CD14-positive monocyte (primary cell): ENCODE measurements around the gene TIPARP. TPM values are rescaled to one million over a fixed set of nuclear protein-coding genes. Genes with fewer than 3 reads are reported as not detected.
A peak's percentile ranks its signal among the peaks of the same experiment; 100 is the strongest.

Experiments
- DNase-seq, 3 donors: peaks; one replicate each; pipeline ENCODE4 v3.0.0-alpha.2; 2011 to 2022
- H2AFZ ChIP-seq: 2 replicates; pipeline ENCODE4 v1.6.0; 2012; ENCODE audit warnings: mild to moderate bottlenecking, low read depth, low read length, inconsistent platforms; ENCODE audit not compliant: insufficient read depth, poor library complexity, severe bottlenecking
- H3K27ac ChIP-seq, 2 donors: 1 replicate in 1 of 2; 2 replicates in 1 of 2; pipeline ENCODE4 v1.5.1; 2012 to 2013; ENCODE audit warnings: low read length in 2 of 2, control low read depth in 1 of 2, inconsistent platforms in 1 of 2, low read depth in 1 of 2, mild to moderate bottlenecking in 1 of 2
- H3K27me3 ChIP-seq, 2 donors: one replicate each; pipeline versions ENCODE4 v1.6.0 to v1.6.1; 2011 to 2013; ENCODE audit warnings: low read length in 2 of 2; ENCODE audit not compliant: control insufficient read depth in 2 of 2, insufficient read depth in 2 of 2
- H3K36me3 ChIP-seq, 2 donors: replicated peaks in 1 of 2; 1 replicate in 1 of 2; 2 replicates in 1 of 2; pipeline versions ENCODE4 v1.5.1 to v1.6.1; 2012 to 2013; ENCODE audit warnings: low read length in 2 of 2, control low read depth in 1 of 2, inconsistent platforms in 1 of 2, mild to moderate bottlenecking in 1 of 2; ENCODE audit not compliant: insufficient read depth in 2 of 2, control insufficient read depth in 1 of 2
- H3K4me1 ChIP-seq, 2 donors: 1 replicate in 1 of 2; 2 replicates in 1 of 2; pipeline versions ENCODE4 v1.5.1 to v1.6.1; 2012 to 2013; ENCODE audit warnings: low read length in 2 of 2, control low read depth in 1 of 2, inconsistent platforms in 1 of 2, mild to moderate bottlenecking in 1 of 2, moderate library complexity in 1 of 2; ENCODE audit not compliant: insufficient read depth in 2 of 2, control insufficient read depth in 1 of 2
- H3K4me2 ChIP-seq: replicated peaks from 2 replicates; pipeline ENCODE3; 2012; ENCODE audit warnings: low read length, moderate library complexity, mild to moderate bottlenecking; ENCODE audit not compliant: poor library complexity, severe bottlenecking; ENCODE audit errors: extremely low read depth
- H3K4me3 ChIP-seq, 3 experiments: fragments of 200-600 bp in 1 of 3; sonication (generic) in 1 of 3; replicated peaks in 1 of 3; 1 replicate in 2 of 3; 2 replicates in 1 of 3; pipeline ENCODE4 v1.5.1; 2011 to 2013; ENCODE audit warnings: low read length in 3 of 3, mild to moderate bottlenecking in 3 of 3, control low read depth in 2 of 3, low read depth in 2 of 3, inconsistent platforms in 1 of 3, moderate library complexity in 1 of 3
- H3K79me2 ChIP-seq: 2 replicates; pipeline ENCODE4 v1.6.0; 2012; ENCODE audit warnings: mild to moderate bottlenecking, control low read depth, inconsistent platforms, low read length, moderate library complexity; ENCODE audit not compliant: insufficient read depth
- H3K9ac ChIP-seq: 2 replicates; pipeline ENCODE4 v1.6.0; 2017; ENCODE audit warnings: low read length, mild to moderate bottlenecking; ENCODE audit not compliant: insufficient read depth, poor library complexity, severe bottlenecking
- H3K9me3 ChIP-seq, 2 donors: replicated peaks in 1 of 2; 1 replicate in 1 of 2; 2 replicates in 1 of 2; pipeline versions ENCODE4 v1.5.1 to v1.6.1; 2012 to 2013; ENCODE audit warnings: low read length in 2 of 2, control low read depth in 1 of 2; ENCODE audit not compliant: control insufficient read depth in 1 of 2, insufficient read depth in 1 of 2
- H4K20me1 ChIP-seq: 2 replicates; pipeline ENCODE4 v1.6.0; 2012; ENCODE audit warnings: mild to moderate bottlenecking, low read length, control low read depth, moderate library complexity; ENCODE audit not compliant: insufficient read depth
- H3K27ac Mint-ChIP-seq, 7 donors: one replicate each; pipeline ENCODE4 v1.8.0; 2020; ENCODE audit warnings: mild to moderate bottlenecking in 7 of 7, mixed read lengths in 7 of 7, moderate library complexity in 6 of 7, inconsistent platforms in 2 of 7
- H3K27me3 Mint-ChIP-seq, 3 donors: one replicate each; pipeline ENCODE4 v1.8.0; 2021 to 2022; ENCODE audit warnings: low read depth in 3 of 3, mild to moderate bottlenecking in 3 of 3, mixed read lengths in 3 of 3, moderate library complexity in 3 of 3, inconsistent platforms in 1 of 3
- H3K36me3 Mint-ChIP-seq, 2 donors: one replicate each; pipeline ENCODE4 v1.8.0; 2020; ENCODE audit warnings: mixed read lengths in 2 of 2, inconsistent platforms in 1 of 2, mild to moderate bottlenecking in 1 of 2
- H3K4me1 Mint-ChIP-seq: one replicate; pipeline ENCODE4 v1.8.0; 2020; ENCODE audit warnings: mild to moderate bottlenecking, mixed read lengths
- H3K4me3 Mint-ChIP-seq, 2 donors: one replicate each; pipeline ENCODE4 v1.8.0; 2020; ENCODE audit warnings: mild to moderate bottlenecking in 2 of 2, mixed read lengths in 2 of 2, moderate library complexity in 1 of 2
- H3K9me3 Mint-ChIP-seq, 7 donors: one replicate each; pipeline ENCODE4 v1.8.0; 2020 to 2022; ENCODE audit warnings: mixed read lengths in 7 of 7, mild to moderate bottlenecking in 6 of 7, moderate library complexity in 6 of 7, inconsistent platforms in 2 of 7
- CTCF ChIP-seq: fragments of 200-600 bp; IDR thresholded peaks from one replicate; pipeline ENCODE4 v1.8.0; 2022; ENCODE audit warnings: antibody characterized with exemption, mild to moderate bottlenecking
- WGBS: methylation state at CpG from one replicate; pipeline ENCODE4 v1.1.5; 2013; ENCODE audit warnings: missing lambda C conversion rate; ENCODE audit not compliant: insufficient coverage; 5-methylcytosine and 5-hydroxymethylcytosine counted together
- intact Hi-C, 2 donors: fragments of 100-400 bp; cut with micrococcal nuclease; formaldehyde crosslinking; loops; one replicate each; pipeline versions ENCODE4 v1.15.0 to v1.15.1; 2023
- polyA plus RNA-seq, 3 donors: library from polyadenylated mRNA; depleted of rRNA in 1 of 3; unstranded in 2 of 3; stranded (reverse) in 1 of 3; fragments of 300-500 nt in 2 of 3; fragments of >200 nt in 1 of 3; fragmentation: Illumina TruSeq in 2 of 3; gene quantifications; 1 replicate in 2 of 3; 2 replicates in 1 of 3; pipeline ENCODE4 v1.2.3, GENCODE V29; 2012 to 2021

TIPARP gene
- polyA plus RNA-seq, 3 donors, result 12.7 to 42.5 (median 16.7) TPM

- peak in 2 of 3 donors; percentile 17 to 24 for DNase-seq
- no peak overlapping the region for H3K27ac Mint-ChIP-seq
- intact Hi-C loops, result no loop called here
- peaks cover 0 to 11% (median 0%) of the 10 kb centered on the region in 7 donors for H3K9me3 Mint-ChIP-seq
- Histone ChIP-seq H4K20me1 (no peaks in the 10 kb centered on the region), H3K9ac (no peak overlapping the region), H3K9me3 (no peaks in the 10 kb centered on the region), H3K27ac (no peak overlapping the region), H3K4me3 (no peak overlapping the region), H3K4me1 (no peaks in the 10 kb centered on the region), H3K36me3 (no peaks in the 10 kb centered on the region), H3K27me3 (no peaks in the 10 kb centered on the region), H3K79me2 (no peaks in the 10 kb centered on the region), H3K4me2 (no peak overlapping the region), H2AFZ (no peak overlapping the region)
- no peak for TF ChIP-seq CTCF
- no peak overlapping the region for H3K4me3 Mint-ChIP-seq
- no peaks in the 10 kb centered on the region for H3K36me3 Mint-ChIP-seq
- no CpG with 5 or more reads among the region's 4 CpGs for WGBS
- peaks cover 6% of the 10 kb centered on the region for H3K4me1 Mint-ChIP-seq
- peaks cover 0 to 12% (median 2%) of the 10 kb centered on the region in 3 donors for H3K27me3 Mint-ChIP-seq
Measured at GRCh38 chr3:156750874-156751245, 76.5 kb downstream of the TIPARP start.

GRCh38 chr3:156751461-156752025, 77.2 kb downstream of the TIPARP start:
- H3K4me1 Mint-ChIP-seq, result peaks cover 6% of the 10 kb centered on the region
- H3K36me3 Mint-ChIP-seq, result no peaks in the 10 kb centered on the region

More at GRCh38 chr3:156751461-156752025, 77.2 kb downstream of the TIPARP start:
- H3K9me3 ChIP-seq, result no peaks in the 10 kb centered on the region
- no peak for DNase-seq
- no peak overlapping the region for H3K4me3 Mint-ChIP-seq
- H3K27me3 ChIP-seq, result no peaks in the 10 kb centered on the region
- H3K4me1 ChIP-seq, result no peaks in the 10 kb centered on the region
- H3K4me3 ChIP-seq, result no peak overlapping the region
- H2AFZ ChIP-seq, result no peak overlapping the region
- peaks cover 0 to 11% (median 0%) of the 10 kb centered on the region in 7 donors for H3K9me3 Mint-ChIP-seq
- peaks cover 0 to 12% (median 2%) of the 10 kb centered on the region in 3 donors for H3K27me3 Mint-ChIP-seq
- no peak overlapping the region for H3K27ac ChIP-seq
- no peak overlapping the region for H3K4me2 ChIP-seq
- peak overlapping the region in 1 of 7 donors; percentile 15 for H3K27ac Mint-ChIP-seq
- no peak for TF ChIP-seq CTCF
- H3K79me2 ChIP-seq, result no peaks in the 10 kb centered on the region
- intact Hi-C loops, result no loop called here
- H3K36me3 ChIP-seq, result no peaks in the 10 kb centered on the region
- H3K9ac ChIP-seq, result no peak overlapping the region
- no peaks in the 10 kb centered on the region for H4K20me1 ChIP-seq
- 58% methylated on average over 11 of the region's 15 CpGs for WGBS

Other genes with a start within 250 kb of the TIPARP start
- gene SSR3, start 119.5 kb upstream of the TIPARP start, polyA plus RNA-seq, result 100 to 1,000 TPM in 2 of 3 donors, 10 to 100 TPM in 1; 46.6 to 243 (median 230) TPM
- gene LEKR1, start 151.8 kb downstream of the TIPARP start, polyA plus RNA-seq, result under 1 TPM in 2 of 3 donors, not detected in 1; 0.51 to 0.80 TPM